ENCODE measurements around the gene MTHFD1L.
A peak's percentile ranks its signal among the peaks of the same experiment; 100 is the strongest.
"Not testable (repeated sequence)": the region's sequence is repeated elsewhere in the genome, so short reads cannot be mapped to it uniquely, and the experiment has no call there.

MTHFD1L gene

GRCh38 chr6:151012321-151013294 is 147.1 kb downstream of the MTHFD1L start:
- DNase-seq = no peak

DNA sequence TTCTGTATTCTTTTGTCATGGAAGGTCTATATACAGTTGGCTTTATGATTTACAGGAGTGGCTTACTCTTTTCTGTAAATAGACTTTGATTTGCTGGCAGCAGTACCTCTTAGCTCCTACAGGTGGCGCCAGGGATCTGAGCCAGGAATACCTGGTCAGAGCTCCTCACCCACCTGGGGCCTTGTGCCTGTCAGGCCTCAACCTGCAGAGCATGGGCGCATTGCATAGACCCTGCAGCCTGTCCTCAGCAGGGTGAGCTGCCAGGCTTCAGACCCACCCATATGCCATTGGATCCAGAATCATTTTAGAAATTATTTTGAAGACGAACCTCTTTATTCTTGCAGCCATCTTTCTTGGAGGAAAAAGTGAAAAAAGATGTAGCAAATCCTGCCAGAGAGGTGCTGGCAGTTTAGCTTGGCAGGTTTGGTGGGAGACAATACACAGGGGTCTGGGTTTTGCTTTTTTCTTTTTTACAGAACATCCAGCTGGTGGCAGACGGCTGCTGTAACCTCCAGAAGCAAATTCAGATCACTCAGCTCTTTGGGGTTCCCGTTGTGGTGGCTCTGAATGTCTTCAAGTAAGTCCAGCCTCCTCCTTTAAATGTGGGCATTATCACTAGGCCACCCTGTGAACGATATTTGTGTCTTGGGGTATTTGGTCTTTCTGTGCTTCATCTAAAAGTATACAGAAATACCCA is 149.1 kb downstream of the MTHFD1L start:
- peak in 48 of 58 donors; percentile 5 to 67 (median 23) for DNase-seq

- no peak for DNase-seq
These were observed 149.7 kb downstream of the MTHFD1L start for GRCh38 chr6:151015101-151015700.

- DNase-seq = no peak
These were observed 150.6 kb downstream of the MTHFD1L start for GRCh38 chr6:151016107-151016506.

DNA sequence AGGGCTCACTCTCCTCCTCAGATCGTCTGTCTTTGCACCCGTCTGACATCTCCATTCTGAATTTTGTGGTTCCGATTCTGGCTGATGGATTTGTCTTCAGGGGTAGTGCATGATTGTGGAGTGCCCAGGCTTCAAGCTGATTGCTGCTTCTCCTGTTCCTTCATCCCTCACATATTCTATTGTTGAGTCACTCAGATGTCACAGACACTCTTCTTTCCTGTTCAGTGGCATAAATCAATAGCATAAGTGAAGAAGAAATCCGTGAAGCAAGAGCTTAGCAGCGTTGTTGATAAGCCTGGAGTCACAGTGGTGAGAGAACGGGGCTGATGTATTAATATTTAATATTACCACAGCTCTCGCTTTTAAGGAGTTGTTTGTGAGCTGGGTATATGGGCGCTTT is 152.5 kb downstream of the MTHFD1L start:
- DNase-seq = no peak

- peak in 4 of 58 donors; percentile 3 to 24 (median 20) for DNase-seq
These were observed 153.6 kb downstream of the MTHFD1L start for GRCh38 chr6:151018911-151019782.

GRCh38 chr6:151021896-151022295 is 156.4 kb downstream of the MTHFD1L start:
- DNase-seq = no peak

- DNase-seq = no peak
These were observed 157.0 kb downstream of the MTHFD1L start for GRCh38 chr6:151022492-151022891.

GRCh38 chr6:151023342-151023741 is 157.8 kb downstream of the MTHFD1L start:
- DNase-seq = no peak

- DNase-seq = peak in 3 of 58 donors; percentile 9 to 26 (median 21)
These were observed 159.1 kb downstream of the MTHFD1L start for GRCh38 chr6:151024597-151024996.

GRCh38 chr6:151025076-151025475 is 159.6 kb downstream of the MTHFD1L start:
- DNase-seq = peak in 43 of 58 donors; percentile 6 to 76 (median 37)

GRCh38 chr6:151026041-151026663 is 160.7 kb downstream of the MTHFD1L start:
- DNase-seq = no peak

DNA sequence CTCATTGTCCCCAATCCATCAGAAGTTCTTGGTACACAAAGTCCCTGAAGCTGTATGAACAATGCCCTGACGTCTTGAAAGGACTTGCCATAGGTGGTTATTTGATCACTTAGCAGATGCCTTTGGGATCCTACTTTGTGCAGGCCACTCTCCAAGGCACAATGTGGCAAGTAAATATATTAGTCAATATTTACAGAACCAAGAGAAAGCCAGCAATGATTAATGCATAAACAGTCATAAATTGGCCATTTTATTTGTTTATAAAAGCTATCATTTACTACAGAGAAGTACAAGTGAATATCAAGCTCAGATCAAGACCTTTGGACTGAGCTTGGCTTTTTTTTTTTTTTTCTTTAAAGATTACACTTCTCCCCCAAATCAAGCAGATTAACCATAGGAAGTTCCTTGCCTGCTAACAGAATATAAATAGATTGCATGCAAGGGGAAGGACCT is 161.8 kb downstream of the MTHFD1L start:
- DNase-seq = no peak

GRCh38 chr6:151027936-151028838 is 162.7 kb downstream of the MTHFD1L start:
- no peak for DNase-seq

- DNase-seq = no peak
These were observed 164.5 kb downstream of the MTHFD1L start for GRCh38 chr6:151029970-151030369.

GRCh38 chr6:151032034-151032433 is 166.5 kb downstream of the MTHFD1L start:
- no peak for DNase-seq

DNA sequence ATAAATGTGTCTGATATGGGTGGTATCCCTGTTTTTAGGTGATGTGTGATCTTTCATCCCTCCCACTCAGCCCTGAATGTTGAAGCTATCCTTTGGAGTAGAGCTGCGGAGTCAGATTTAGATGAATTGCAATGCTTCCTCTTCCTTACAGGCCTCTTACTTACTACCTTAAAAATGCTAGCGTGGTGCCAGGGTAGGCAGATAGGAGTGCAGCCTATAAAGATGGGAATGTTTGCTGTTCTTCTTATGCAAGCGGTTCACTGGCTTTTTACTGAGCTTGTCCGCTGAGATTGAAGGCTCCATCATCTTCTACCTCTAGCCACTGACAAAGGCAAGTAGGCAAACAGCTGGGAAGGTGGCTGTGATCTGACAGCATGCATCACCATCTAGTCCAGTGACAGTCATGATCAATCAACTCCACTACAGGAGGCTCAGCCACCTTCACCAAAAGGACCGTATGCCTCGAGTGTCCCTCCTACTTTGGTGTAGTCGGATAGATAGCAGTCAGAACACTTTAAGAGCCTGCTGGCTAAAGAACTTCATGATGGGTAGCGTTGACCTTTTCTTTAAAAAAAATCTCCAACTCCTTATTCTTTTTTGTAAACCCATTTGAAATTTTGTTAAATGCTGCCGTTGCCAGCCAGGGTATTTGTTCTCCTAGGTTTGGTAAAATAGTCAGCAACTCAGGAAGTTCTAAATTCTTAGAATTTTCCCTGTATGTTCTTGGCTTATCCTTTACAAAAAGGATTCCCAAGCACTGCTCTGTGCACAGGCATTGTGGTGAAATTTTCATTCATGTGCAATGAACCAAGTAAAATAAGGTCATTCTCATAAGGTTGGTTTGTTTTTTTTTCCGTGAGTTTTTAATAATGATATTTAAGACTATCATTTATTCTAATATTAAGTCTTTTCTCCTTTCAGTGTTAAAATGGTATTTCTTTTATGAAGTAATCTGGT is 169.6 kb downstream of the MTHFD1L start:
- DNase-seq = no peak

- not testable (repeated sequence) for DNase-seq
These were observed 170.8 kb downstream of the MTHFD1L start for GRCh38 chr6:151036211-151036721.
